GM21717 (cell line): ENCODE measurements around the gene ACTL9.

ENCODE experiments used
- ATAC-seq: cut with Tn5 transposase; IDR thresholded peaks from one replicate; pipeline ENCODE4 v1.9.1; 2021; ENCODE audit warnings: mild to moderate bottlenecking, moderate library complexity; ENCODE audit not compliant: unreplicated experiment

Gene ACTL9

DNA sequence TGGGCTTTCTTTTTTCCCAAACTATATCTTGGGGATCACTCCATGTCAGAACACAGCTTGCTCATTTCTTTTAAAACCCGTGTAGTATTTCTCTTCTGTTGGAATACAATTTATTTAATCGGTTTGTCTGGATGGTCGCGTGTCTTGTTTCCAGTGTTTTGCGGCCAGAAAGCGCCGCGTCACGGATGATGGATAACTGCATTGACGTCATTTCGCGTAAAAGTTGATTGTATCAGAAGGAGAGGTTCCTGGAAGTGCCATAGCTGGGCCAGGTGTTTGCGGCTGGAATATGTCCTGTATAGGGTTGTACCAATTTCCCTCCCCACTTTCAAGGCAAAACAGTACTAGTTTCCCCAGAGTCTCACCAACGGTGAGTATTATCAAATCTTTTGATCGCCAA is 9.7 kb downstream of the ACTL9 start:
- no peak for ATAC-seq

DNA sequence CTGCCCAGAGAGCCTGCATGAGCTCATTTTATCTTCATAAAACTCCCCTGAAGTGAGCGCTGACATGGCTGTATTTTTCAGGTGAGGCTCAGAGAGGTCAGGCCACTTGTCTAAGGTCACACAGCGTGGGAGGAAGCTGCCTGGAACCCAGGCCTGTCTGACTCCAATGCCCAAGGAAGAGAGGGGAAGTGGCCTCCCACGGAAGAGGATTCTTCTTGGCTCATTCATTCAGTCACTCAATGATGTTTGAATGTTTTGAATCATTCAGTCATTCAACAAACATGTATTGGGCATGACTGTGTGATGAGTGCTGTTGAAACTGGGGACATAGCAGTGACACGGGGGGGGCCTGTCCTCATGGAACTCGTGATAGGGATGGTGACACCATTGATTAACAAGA is 12.0 kb downstream of the ACTL9 start:
- ATAC-seq = no peak

DNA sequence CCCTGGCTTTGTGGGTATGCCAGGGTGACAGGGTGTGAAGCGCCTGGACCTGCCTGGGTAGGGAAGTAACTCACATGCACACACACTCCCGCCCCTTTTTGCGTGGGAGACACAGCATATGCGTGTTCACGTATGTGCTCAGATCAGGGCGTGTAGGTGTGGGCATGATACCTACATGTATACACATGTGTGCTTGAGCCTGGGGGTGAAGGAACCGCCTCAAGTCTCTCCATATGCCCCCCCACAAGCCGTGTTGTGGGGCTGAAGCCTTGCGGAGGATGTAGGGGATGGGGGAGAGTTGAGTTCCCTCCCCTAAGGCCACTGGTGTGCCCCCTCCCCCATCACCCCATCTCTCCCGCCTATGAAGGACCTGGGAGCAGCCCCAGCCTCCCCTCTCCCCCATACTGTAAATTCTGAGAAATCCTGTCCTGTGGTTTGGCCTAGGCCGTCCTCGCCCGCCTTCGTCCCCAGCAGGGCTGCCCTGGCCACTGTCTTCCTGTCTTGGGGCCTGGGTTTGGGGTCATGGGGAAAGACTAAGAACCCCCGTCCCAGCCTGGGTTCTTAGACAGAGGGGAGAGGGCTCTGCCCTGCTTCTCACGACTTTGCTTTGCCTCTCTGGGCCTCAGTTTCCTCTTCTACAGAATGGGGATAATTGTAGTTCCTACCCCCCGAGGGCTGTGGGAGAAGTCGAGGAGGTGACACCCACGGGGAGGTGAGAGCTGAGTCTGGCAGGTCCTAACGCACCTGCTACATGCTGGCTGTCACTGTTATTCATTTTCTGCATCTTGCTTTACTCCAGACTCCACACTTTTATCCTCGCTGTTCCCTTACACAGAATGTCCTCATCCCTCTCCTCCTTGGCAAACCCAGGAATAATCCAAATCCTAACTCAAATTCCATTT is 14.3 kb downstream of the ACTL9 start:
- ATAC-seq = no peak

DNA sequence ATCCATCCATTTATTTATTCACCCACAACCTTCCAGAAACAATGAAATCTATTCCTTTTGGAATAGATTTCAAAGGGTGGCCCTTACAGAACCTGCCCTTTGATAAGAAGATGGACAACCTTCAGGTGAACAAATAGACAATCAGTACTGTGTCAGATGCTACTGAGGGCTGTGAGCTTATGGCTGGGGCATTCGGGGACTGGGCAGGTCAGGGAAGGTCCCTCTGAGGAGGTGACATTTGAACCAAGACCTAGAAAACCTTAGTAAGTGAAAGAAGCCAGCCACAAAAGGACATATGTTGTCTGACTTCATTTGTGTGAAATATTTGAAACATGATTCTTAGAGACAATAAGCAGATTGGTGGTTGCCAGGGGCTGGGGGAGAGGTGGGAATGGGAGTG is 15.7 kb downstream of the ACTL9 start:
- ATAC-seq = no peak

DNA sequence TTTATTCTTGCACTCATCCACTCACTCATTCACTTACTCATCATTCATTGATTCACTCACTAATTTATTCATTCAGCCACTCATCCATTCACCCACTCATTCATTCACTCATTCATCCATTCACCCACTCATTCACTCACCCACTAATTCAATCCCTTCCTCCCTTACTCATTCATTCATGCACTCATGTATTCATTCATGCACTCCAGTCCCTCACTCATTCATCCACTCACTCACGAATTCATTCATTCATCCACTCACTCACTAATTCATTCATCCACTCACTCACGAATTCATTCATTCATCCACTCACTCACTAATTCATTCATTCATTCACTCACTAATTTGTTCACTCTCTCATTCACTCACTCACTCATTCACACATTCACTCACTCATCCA is 16.1 kb downstream of the ACTL9 start:
- ATAC-seq = no peak

DNA sequence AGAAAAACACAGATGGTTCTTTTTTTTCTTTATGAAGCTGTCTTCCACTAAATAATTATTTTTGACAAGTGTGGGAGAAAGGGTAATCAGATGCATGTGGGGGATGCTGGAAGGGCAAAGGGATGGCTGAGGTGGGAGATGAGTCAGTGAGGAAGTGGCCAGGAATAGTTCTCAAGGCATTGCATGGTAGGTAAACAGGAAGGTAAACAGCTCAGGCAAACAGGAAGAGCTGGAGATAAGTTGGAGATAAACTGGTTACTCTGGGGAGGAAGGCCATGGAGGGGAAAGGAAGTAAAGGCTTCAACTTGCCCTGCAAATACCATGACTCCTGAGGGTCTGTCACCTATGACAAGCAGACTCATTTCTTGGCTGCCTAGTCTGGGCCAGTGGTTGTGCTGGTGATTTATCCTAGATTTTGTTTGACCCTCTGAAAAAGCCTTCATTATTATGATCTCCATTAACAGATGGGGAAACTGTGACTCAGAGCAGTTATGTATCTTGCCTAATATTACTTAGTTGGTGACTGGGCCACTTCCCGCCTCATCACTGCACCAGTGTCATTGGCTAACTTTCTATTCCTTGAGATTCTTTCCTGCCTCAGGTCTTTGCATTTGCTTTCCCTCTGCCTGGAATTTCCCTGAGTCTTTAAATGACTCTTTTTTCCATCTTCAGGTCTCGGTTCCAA is 17.1 kb downstream of the ACTL9 start:
- no peak for ATAC-seq

DNA sequence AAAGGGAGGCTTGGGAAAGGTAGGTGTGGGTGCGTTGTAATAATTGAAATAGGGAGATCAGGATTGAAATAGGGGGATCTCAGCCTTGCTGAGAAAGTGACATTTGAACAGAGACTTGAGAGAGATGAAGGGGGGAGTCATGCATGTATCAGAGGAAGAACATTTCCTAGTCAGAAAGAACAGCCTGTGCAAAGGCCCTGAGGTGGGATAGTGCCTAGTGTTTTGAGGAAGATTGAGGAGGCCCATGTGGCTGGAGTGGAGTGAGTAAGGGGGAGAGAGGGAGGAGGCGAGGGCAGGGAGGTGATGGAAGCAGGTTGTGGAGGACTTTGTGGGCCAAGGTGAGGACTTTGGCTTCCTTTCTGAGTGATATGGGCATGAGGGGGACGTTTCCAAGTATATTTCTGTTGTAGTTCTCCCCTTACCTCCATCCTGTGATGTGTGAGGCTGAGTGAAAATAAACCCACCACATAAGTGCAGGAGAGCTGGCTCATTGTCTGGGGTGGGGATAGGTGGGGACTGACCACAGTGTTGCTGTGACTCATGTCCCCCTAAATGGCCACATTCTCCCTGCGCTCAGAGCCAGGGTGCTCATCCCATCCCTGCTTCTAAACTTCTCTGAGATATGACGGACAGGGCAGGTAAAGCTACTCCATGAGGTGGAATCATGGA is 17.8 kb downstream of the ACTL9 start:
- ATAC-seq = no peak

DNA sequence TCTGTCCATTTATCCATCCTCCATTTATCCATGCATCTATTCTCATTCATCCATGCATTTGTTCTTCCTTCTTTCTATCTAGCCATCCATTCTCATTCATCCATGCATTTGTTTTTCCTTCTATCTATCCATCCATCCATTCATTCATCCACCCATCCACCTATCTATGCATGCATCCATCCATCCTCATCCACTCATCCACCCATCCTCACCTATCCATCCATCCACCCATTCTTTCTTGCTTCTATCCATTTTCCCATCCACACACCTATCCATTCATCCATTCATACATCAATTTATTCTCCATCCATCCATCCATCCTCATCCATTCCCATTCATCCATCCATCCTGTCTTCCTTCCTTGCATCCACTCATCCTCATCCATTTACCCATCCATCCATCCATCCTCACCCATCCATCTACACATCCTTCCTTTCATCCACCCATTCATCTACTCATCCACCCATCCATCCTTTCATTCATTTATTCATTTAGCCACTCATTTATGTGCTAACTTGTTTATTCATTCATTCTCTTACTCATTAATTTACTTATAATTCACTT is 20.3 kb downstream of the ACTL9 start:
- no peak for ATAC-seq

DNA sequence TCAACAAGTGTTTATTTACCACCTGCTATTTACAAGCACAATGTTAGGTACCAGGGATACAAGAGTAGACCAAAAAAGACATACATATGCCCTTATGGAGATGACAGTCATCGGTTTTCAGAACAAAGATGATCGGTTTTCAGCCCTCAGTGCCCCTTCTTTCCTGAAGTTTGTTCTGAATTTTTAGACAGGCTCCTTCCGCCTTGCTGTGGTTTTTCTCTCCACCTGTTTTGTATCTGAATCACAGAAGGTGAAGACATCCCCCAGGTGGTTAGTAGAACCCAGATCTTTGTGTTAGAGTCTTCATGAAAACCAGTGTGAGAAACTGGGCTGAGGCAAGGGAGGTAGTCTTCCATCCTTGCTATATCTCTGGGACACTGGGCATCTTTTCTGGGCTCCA is 23.5 kb downstream of the ACTL9 start:
- no peak for ATAC-seq

DNA sequence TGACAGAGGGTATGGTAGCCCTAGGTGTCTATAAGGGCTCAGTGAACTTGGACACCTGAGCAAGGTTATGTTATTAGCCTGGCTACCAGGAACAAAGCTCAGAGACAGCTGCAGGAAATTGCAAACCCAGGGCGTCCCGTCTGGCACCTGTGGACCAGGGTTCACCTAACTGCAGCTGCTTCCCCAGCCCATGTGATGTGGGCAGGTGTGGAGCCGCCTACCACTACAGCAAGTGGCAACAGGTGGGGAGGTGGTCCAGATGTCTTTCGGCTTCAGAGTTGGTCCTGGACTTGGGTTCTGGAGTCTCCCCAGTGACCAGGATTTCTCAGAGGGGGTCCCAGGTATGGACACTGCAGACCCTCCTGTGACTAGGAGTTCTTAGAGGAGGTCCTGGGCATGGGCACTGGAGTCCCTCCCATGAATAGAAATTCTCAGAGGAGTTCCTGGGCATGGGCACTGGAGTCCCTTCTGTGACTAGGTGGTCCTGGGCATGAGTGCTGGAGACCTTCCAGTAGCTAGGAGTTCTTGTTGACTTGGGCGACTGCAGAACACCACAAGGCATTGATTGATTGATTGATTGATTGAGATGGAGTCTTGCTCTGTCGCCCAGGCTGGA is 25.2 kb downstream of the ACTL9 start:
- no peak for ATAC-seq

DNA sequence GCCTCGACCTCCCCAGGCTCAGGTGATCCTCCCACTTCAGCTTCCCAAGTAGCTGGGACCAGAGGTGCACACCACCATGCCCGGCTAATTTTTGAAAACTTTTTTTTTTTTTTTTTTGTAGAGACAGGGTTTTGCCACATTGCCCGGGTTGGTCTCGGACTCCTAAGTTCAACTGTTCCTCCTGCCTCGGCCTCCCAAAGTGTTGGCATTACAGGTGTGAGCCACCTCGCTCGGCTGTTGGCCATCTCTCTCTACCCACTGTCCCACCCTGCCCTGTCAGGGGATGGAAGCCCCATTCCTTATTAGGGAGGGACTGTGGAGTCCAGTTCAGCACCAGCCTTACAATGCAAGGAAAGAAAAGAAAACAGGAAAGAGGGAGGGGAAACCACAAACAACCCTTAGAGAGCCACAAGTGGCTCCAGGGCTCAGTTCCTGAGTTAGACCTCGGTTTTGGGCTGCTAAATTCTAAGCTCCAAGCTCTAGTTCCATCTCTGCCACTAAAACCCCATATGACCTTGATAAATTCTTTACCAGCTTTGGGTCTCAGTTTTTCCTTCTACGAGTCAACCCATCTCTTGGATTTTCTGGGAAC is 31.7 kb downstream of the ACTL9 start:
- no peak for ATAC-seq

DNA sequence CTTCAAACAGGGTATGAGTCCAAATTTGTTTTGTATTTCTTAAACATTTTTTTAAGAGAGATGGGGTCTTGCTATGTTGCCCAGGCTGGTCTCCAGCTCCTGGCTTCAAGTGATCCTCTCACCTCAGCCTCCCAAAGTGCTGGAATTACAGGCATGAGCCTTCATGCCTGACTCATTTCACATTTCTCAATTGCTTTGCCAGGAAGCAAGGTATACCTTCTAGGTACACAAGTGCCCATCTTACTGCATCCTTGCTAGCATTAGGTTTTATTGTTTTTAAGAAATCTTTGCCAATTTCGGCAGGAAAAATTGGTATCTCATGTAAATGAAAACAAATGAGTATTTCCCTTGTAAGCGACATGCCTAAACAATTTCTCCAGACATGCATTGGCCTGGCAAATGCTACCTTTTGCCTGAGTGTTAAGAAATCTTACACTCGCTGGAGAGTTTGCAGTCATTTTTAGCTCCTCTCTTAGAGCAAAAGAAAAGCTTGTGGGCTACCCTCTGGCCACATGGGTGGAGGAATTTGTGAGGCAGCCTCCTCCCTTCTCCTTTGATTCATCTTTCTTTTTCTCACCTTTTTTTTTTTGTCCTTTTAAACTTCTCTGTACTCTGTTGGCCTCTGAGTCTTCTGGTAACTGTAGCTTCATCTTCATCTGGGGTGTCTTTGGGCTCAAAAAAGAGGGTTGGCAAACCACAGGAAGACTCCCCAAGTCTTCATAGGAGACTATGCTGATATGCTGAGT is 33.0 kb downstream of the ACTL9 start:
- ATAC-seq = no peak

DNA sequence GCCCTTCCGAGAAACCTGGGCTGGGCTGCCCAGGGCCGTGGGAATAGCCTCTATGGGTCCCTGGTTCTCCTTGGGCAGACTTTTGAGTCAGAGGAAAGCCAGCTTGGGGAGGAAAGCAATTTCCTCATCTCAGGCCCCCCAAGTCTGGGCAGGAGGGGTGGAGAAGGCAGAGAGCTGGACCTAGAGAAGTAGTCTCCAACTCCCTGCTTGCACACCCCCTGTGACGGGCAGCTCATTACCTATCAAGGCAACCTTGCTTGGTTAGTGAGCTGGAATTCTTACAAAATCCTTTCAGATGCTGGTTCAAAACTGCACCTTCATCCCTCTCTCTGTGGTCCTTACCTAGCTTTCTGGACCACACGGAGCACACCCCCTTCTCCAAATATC is 33.9 kb downstream of the ACTL9 start:
- no peak for ATAC-seq

DNA sequence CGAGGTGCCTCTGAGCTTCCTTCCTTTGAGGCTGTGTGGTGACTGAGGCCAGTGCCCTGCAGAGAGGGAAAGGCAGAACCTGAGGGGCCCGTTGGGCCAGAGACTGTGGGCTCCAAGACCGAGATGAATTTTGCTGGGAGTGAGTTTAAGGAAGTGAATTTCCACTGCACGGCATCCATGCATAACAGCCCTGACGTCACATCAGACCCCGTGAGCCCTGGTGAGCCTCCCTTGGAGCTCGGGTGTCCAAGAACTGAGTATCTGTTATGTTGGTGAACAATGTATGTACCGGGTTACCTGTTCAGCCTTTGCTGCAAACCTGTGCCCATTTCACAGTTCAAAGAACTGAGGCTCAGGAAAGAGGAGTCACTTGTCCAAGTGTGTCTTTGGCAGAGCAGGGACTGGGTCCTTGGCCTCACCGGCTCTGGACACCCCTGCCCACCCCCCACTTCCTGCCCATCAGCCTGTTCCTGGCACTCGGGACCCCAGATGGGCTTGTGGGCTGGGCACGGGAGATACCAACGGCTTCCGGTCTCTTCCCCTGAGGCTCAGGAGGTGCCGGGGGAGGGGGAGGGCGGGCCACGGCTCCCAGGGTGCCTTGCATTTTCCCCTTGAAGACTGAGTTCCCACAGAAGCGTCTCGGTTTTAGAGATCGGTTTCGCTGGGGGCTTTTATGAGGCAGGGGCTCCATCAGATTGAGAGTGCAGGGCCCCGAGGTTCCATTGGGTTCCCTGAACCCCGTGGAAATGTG is 34.5 kb downstream of the ACTL9 start:
- no peak for ATAC-seq

DNA sequence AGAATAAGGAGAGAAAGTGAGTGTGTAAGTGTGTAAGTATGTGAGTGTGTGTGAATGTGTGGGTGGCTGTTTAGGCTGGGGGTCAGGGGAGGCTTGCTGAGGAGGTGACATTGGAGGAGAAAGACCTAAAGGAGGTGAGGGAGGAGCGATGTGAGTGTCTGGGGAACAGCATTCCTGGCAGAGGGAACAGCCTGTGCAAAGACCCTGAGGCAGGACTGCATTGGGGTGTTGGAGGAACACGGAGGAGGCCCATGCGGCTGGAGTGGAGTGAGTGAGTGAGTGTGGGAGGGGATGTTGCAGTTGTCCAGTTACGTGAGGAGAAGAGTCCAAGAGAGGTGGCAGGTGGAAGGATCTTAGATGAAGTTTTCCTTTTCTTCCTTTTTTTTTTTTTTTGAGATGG is 36.3 kb downstream of the ACTL9 start:
- no peak for ATAC-seq

DNA sequence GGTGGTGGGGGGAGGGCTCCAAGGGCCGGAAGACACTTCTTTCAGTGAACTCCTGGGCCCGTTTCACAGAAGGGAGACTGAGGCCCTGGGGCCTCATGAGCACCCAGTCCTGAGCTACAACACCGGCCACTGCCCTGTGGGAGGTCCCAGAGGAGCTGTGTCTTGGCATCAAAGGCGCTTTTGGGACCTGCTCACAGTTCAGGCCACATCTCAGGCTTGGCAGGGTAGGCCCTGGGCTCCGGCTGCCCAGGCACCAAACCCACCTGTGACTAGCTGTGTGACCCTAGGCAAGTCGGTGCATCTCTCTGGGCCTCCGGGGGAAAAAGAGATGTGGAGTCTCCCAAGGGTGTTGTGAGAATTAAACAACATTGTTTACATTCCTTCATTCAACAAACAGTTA is 38.7 kb downstream of the ACTL9 start:
- ATAC-seq = no peak

DNA sequence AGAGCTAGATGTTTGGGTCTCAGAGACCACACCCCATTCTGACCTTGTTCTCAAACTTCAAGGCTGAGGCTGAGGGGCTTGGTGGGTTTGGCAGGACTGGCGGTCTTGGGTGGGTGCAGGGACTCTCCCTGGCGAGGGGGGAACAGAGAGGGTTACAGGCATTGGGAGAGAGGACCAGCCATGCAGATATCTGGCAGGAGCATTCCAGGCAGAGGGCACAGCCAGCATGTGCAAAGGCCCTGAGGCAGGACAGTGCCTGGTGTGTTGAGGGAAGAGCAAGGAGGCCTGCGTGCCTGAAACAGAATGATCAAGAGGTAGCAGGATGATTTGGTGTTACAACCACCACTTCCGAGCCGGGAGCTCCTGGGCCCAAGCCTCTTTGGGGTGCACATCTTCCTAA is 40.7 kb downstream of the ACTL9 start:
- no peak for ATAC-seq

DNA sequence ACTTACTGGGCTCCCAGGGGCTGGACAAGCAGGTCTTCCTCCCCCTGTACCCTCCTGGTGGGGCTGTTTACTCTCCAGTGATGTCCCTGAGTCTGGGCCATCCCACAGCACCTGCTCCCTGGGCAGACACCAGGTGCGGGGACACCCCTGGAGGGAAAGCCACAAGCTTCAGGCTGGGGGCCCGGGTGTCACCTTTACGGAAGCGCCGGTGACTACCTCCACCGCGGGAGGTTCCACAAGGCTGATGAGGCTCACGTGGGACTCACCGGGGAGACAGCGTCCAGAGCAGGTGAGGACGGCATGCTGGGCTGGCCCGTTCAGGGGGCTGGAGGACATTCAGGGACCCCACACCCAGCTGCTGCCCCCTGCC is 43.3 kb downstream of the ACTL9 start:
- ATAC-seq = no peak

DNA sequence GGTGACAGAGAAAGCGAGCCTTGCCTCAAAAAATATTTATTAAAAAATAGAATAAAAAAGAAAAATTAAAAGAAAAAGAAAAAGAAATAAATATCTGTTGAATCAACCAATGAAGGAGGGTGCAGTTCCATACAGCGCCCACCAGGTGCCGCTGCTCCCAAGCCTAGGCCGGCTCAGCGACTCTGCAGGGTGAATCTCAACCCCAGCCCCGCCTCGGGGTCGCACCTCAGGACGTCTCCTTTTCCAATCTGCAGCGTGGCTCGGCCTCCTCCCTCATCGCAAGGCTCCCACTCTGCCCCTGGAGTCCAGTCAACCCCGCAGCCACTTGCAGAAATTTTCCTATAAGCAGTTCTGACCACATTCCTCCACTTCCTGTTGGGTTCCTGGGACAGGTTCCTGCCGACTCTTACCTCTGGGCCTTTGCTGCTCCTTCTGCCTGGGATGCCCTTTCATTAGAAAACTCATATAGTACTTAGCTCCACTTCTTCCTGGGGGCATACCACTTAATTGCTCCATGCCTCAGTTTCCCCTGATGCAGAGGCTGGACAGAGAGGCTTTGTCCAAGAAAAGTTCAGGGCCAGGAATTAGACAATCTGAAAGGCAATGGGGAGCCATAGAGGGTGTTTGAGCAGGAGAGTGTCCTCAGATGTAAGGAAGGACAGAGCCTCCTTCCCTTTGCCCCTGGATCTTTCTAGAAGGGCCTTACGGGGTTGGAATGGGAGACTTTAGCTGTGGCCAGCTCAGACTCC is 43.8 kb downstream of the ACTL9 start:
- ATAC-seq = no peak
